GM18502 (cell line): ENCODE results near the gene GNG13.
"Not testable (repeated sequence)": the region's sequence is repeated elsewhere in the genome, so short reads cannot be mapped to it uniquely, and the experiment has no call there.

Experiments used
- ATAC-seq: cut with Tn5 transposase; IDR thresholded peaks from one replicate; pipeline ENCODE4 v1.9.1; 2021; ENCODE audit warnings: mild to moderate bottlenecking; ENCODE audit not compliant: unreplicated experiment, poor library complexity

GNG13 gene, protein sequence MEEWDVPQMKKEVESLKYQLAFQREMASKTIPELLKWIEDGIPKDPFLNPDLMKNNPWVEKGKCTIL

DNA sequence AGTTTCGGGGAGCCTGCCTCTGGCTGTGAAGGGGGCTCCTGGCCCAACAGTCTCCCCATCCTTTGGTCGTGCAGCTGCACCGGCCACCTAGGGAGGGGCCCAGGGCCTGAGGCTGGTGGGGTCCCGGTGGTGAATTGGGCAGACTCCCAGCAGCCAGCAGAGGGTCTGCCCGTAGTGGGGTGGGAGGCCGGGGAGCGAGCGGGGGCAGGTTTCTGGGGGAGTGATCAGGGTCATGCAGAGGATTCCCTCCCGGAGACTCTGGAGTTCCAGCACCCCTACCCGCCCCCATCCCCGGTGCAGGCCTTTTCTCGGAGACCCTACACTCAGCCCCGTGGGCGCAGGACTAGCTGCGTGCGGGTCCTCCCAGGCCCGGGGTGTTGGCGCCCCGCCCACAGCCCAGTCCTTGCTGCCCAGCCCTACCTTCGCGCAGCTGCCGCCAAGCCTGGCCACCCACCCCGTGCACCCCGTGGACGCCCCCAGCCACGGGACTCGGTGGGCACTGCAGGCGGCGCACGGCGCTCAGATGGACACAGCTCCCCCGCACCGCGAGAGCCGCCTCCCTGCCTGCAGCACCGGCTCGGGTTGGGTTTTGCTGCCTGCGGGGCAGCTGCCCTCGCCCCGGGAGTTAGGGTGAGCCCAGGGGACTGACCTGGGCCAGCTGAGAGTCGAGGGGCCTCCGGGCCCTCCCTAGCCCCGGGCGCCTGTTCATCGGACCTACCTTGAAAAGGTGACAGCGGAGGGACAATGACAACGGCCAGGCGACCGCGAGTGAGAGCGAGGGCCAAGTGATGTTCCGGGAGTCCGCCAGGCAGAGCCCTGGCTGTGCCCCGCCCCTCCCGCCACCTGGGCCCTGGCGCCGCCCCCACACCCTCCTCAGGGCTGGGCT is at the start of gene GNG13:
TSS of gene GNG13 (minus strand) at position 787 of the 886 bp plus-strand sequence. CDS start 1,657 bp downstream, outside the sequence.
- ATAC-seq, result no peak

DNA sequence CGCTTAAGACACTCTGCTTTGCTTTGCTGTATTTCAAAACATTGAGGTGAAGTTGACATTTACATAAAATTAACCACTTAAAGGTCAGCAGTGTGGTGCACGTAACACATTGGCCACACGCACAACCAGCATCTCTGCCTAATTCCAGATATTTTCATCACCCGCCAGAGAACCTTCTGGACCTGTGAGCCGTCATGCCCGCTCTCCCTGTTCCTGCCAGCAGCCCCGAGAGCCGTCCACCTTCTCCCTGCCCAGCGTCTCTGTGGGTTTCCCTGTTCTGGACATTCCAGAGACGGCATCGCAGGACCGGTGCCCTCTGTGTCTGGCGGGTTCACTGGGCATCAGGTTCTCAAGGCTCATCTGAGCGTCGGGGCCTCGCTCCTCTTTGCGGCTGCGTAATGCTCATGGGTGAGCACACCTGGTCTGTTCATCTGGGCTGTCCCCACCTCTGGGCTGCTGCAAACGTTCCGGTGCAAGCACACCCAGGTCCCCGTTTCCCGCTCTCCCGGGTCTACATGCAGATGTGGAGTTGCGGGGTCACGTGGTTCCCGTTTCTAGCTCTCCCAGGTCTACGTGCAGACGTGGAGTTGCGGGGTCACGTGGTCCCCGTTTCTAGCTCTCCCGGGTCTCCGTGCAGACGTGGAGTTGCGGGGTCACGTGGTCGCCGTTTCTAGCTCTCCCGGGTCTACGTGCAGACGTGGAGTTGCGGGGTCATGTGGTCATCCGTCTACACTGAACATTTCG is 48.1 kb upstream of the GNG13 start:
- ATAC-seq, result no peak

DNA sequence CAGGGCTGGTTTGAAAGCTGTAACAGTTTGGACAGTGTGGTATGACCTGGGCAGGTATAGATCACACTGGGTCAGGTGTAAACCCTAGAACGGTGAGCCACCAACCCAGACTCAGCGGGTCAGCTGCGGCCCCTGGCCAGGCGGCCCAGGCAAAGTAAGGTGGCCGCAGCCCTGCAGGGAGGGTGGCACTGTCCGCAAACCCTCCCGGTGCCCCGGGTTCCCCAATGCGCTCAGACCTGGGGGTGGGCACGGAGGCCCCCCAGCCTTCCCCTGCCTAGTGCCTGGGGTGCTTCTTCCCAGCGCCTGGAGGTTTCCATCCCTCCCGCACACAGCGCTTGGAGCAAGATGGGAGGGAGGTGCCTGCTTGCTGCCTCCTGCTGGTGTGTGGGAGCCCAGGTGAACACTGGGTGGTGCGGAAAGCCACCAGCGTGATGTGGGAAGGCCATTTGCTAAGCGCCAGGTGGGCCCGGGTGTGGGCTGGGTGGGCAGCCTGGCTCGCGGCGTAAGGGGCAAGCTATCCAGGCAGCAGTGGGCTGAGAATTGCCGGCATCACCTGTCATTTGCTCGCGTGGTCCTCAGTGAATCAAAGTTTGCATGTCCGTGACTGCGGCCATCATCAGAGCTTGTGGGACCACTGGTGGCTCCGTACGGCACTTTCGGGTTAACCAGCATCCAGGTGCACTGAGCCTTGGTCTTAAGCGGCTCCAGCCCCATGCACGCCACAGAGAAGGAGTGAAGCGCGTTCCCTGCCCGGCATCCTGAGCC is 47.3 kb upstream of the GNG13 start:
- ATAC-seq, result no peak

DNA sequence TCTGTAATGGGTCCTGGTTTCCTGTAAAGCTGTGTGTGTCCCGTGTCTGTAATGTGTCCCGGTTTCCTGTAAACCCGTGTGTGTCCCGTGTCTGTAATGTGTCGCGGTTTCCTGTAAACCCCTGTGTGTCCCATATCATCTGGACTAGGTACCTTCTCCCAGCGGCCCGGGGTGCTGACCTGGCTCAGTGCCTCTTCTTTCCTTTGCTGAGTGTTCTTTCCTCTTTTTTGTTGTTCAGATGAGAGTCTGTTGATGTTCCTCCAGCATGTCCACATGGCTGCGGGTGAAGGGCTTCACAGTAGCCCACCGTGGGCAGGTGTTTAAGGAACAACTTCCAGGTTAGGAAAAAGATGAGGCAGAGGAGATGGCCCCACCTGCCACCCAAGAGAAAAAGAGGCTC is 46.6 kb upstream of the GNG13 start:
- ATAC-seq, result no peak

DNA sequence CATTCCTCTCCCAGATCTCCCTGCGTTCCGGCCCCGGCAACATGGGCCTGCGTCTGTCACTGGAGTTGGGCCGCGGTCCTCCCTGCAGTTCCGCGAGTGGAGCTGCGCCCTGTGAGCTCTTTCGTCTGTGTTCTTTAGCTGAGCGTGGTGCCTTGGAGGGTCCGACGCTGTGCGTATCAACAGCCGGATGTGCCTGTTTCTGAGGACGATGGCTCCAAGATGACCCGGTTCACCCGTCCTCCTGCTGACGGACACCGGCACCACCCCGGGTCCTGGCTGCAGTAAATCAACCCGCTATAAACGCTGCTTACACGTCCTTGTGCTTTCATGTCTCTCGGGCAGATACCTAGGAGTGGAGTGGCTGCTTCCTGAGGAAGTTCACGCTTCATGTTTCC is 44.8 kb upstream of the GNG13 start:
- ATAC-seq, result no peak

DNA sequence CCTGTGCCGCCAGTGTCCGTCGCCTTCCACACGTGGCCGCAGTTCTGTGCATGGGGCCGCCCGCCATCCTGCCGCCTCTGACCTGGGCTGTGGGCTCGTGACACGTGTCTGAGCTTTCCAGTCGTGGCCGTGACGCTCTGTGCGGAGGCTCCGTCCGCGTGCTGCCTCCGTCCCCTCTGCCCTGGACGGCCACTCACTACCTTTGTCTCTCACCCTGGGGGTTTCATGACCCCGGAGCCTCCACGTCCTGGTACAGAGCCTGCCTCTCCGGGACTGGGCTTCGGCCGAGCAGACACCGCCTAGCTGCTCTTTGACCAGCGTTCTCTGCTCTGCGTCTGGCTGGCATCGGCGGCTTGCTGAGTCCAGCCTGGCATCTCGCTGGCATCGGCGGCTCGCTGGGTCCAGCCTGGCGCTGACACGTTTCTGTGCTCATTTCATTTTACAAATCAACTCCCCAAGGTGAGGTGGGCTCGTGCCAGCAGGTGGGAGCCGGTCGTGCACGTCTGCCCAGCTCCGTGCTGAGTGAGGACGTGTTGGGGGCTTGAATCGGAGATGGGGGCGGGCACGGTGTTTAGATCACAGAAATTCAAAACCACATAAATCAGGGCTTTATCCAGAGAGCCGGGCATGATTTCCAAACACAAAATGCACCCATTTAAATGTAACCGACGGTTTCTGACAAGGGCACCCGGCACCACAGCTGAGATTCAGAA is 44.3 kb upstream of the GNG13 start:
- no peak for ATAC-seq

DNA sequence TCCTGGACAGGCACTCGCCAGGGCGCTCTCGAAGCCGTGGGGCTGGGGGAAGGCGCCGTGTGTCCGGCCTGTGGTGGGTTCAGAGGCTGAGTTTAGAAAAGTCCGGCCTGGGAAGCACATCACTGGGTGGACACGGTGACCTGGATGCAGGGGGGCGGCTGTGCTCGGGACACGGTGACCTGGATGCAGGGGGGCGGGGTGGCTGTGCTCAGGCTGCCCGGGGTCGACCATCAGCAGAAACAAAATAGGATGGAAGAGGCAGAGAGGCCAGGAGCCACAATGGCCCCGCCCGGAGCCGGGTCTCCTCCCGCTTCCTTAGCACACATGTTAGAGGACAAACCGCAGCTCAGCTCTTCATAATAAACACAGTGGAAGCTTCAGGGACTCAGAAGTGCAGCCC is 43.2 kb upstream of the GNG13 start:
- ATAC-seq, result no peak

DNA sequence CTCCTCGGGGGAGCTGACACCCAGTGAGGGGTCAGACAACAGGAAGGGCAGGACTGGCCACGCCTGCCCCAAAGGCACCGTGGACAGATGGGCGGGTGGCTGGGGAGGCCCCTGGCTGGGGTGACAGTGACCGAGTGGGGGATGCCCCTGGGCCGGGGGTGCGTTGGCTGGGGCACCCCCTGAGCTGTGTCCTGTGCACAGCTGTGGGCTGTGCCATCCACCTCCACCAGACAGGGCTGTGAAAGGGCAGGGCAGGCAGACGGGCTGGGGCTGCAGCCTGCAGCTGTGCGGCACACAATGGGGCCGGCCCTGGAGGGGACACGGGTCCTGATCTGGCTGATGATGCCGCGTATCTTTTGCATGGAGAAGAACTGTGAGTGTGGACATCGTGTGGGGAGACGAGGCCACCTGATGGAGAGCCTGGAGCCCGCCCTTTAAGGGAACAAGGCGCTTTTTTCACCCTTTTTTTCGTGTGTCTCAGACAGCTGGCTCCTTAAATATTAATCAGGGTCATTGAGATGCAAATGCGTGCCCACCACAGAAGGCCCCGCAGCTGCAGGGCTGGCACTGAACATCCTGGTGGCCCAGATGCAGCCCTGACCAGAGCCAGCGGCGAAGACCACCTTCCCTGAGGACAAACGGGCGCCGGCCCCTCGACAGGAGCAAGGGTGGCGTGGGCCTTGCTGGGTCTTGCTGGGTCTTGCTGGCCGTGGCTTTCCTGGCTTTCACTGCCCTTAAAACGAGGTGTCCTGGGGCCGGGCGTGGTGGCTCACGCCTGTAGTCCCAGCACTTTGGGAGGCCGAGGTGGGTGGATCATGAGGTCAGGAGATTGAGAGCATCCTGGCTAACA is 42.4 kb upstream of the GNG13 start:
- no peak for ATAC-seq

DNA sequence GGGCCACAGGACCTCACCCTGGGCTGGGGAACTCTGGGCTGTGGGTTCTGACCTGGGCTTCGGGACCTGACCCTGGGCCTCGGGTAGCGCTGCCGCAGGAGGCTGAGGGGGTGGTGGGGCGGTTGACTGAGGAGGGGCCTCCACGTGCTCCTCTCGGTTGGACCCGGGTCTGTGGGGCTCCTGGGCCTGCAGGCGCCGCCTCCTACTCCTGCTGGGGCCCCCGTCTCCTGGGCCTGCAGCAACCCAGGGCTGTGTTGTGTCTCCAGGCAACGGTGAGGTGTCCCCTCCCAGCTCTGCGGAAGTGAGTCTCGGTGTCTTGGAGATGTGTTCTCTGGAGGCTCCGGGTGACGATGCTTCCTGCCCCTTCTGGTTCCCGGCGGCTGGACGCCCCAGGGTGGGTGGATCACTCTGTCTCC is 41.5 kb upstream of the GNG13 start:
- ATAC-seq, result no peak

DNA sequence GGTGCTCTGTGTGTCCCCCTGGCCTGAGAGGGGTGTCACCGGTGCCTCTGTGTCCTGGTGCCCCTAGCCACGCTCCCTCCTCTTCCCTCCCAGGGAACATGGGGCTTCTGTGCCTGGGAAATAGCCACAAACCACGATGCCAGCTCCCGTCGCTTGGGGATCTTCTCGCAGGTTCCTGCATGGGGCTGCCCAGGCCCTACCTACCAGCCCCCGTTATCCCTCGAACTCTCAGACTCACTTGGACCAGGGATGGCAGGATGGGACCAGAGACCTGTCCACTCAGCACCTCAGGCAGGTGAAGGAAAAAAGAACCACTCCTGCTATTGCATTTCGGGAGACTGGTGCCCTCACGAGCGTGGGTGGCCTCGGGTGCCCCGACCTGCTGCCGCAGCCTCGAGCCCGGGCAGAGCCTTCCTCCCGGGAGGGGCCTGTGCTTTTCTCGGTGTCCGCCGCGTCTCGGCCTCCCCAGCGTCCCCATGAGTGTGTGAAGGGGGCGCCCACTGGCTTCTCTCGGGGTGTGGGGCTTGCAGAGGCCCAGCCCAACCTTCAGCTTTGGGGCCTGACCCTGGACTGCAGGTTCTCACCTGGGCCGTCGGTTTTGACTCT is 41.0 kb upstream of the GNG13 start:
- ATAC-seq, result no peak

DNA sequence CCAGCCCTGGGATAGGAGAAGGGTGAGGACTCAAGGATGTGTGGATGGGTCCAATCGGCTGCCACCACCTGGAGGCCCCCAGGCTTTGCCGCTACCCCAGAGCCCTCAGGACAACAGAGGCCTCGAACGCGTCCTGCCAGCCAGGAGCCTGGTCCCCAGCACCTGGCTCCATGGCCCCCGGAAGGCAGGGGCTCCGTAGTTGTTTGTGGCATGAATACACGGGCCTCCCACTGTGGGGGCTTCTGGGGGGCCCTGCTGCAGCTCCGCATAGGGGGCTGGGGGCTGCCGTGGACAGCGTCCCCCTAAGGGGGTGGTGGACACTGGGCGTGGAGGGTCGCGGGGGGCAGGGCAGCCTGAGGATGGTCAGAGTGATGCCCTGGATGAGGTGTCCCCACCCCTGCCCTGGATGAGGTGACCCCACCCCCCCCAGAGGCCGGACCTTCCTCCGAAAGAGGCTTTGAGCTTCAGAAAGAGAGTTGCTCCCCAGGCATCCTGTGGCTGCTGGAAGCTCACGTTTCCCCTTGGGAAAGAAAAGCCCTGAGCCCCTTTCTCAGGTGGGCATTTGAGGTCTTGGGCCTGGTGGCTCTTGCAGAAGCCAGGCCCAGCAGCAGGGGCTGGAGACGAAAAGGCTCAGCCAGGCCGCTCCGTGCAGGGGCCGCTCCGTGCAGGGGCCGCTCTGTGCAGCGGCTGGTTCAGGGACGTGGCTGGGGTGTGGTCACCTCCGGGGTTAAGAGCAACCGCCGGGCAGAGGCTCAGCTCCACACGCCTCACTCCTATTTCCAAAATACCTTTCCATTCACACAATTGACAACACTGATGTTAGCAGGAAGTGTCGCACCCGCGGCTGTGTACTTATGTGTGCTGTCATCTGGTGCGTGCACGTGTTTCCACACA is 40.3 kb upstream of the GNG13 start:
- no peak for ATAC-seq

DNA sequence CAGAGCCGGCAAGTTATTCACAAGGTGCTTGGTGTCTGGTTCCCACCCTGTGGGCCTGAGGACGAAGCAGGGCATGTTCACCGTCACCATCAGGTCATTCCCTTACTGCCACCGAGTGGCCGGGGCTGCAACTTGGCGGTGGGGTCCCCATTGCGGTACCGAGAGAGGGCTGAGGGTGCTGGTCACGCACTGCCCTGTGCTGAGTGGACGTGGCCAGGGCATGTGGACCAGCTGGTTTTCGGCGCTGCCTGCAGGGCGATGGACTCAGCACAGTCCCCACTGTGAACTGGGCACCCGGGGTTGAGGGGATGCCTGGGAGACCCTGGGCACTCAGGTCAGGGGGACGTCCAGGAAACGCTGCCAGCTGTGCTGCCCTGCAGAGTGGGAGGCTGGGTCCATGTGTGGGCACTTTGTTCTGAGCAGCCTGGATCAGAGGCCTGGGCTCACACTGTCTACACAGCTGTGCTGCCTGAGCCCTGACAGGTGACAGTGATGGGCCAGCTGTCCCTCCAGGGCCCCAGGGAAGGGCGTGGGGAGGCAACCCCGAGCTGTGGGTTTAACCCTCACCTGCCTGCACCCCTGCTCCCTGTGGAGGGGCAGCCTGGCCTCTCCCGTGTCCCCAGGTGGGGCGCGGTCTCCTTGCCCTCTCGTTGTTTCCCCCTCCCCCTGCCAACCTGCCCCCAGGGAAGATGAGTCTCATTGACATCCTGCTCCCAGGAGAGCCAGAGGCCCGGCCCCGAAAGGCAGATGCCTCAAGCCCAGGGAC is 39.3 kb upstream of the GNG13 start:
- no peak for ATAC-seq

DNA sequence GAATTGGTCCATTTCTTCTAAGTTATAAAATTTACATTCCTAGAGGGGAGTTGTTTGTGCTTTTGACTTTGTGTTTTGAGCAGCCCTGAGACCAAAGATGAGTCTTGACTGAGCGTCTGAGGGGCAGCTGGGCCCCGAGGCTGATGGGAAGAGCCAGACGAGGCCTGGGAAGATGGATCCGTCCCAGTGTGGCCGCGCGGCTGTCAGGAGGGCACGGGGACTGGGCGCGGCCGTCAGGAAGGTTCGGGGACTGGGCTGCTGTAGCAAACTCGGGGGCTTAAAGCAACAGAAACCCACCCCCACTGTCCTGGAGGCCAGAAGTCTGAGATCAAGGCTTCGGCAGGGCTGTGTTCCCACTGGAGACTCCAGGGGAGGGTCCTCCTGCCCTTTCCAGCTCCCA is 38.2 kb upstream of the GNG13 start:
- ATAC-seq, result no peak

DNA sequence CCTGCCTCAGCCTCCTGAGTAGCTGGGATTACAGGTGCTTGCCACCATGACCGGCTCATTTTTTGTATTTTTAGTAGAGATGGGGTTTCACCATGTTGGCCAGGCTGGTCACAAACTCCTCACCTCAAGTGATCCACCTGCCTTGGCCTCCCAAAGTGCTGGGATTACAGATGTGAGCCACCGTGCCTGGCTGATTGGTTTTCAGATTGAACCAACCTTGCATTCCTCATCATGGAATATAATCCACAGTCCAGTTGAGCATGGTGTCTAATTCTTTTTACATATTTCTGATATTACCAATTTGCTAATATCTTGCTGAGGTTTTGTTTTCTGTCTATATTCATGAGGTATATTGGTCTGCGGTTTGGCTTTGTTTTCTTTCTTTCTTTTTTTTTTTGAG is 36.3 kb upstream of the GNG13 start:
- not testable (repeated sequence) for ATAC-seq

DNA sequence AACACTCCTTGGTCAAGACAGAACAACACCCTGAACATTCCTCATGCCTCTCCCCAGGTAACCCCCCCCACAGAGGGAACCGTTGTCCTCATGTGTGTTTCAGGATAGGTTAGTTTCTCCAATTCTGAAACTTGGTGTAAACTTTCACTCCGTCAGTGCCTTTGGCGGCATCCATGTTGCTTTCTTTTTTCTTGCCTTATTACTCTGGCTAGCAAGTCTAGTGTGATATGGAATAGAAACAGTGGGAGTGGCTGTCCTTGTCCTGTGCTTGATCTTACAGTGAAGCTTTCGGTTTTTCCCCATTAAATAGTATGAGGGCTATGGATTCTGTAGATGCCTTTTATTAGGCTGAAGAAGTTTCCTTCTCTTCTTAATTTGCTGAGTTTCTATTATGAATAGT is 35.7 kb upstream of the GNG13 start:
- ATAC-seq, result no peak

DNA sequence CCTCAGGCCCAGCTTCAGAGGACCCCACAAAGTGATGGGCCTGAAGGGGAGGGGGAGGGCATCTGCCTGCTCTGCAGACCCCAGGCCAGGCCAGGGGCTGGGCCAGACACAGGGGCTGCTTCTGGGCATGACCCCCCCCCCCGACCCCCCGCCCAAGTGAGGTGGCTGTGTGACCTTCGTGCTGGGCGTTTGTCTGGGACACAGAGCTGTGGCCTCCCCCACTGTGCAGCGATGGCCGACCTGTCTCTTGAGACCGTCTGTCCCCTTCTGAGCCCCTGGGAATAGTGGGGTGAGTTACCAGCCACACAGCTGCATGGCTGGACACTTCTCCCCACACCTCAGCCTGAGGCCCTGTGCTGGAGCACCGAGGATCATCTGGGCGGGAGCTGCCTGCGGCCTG is 34.8 kb upstream of the GNG13 start:
- no peak for ATAC-seq

DNA sequence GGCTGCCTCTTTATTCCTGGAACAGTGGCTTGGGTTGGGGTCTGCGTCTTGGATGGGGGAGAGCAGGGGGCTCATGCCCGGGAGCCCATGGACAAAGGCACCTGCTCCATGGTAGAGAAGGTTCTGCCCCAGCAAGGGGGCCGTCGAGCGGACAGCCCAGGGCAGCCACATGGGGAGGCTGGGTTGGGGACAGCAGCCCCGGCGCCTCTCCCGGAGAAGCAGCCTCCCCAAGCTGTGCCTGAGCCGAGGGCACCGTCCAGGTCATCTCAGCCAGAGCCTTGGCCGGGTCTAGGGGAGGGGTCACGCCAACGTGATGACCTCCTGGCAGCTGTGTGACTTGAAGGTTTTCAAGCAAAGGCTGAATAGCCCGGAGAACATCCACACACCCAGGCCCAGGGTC is 32.9 kb upstream of the GNG13 start:
- no peak for ATAC-seq
